GM18498 (cell line): Measurements from ENCODE around the gene C2CD4C.
"Not testable (repeated sequence)": the region's sequence is repeated elsewhere in the genome, so short reads cannot be mapped to it uniquely, and the experiment has no call there.

Experiments used
- ATAC-seq: cut with Tn5 transposase; IDR thresholded peaks from one replicate; pipeline ENCODE4 v1.9.1; 2021; ENCODE audit warnings: mild to moderate bottlenecking, moderate library complexity; ENCODE audit not compliant: unreplicated experiment

The C2CD4C gene

DNA sequence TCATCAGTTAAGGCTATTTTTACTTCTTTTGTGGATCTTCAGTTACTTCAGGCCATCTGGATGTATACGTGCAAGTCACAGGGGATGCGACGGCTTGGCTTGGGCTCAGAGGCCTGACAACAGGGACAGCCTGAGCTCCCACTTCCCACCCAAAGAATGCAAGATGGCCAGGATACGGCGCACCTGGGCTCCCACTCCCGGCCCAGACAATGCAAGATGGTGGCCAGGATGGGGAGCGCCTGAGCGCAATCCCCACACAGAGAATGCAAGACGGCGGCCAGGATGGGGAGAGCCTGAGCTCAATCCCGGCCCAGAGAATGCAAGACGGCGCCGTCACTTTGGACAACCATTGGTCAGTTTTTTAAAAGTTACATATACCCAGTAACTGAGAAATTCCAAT, 39.1 kb downstream of the C2CD4C start:
- ATAC-seq, result no peak

DNA sequence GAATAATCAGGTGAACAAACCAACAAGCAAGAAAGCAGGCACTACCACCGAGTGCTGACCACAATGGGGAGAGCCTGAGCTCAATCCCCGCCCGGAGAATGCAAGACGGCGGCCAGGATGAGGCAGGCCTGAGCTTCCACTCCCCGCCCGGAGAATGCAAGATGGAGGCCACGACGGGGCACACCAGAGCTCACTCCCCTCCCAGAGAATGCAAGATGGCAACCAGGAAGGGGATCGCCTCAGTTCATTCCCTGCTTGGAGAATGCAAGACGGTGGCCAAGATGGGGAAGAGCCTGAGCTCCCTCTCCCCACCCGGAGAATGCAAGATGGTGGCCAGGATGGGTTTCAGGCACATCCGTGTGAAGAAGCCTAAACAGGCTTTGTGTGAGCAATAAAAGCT, 39.7 kb downstream of the C2CD4C start:
- ATAC-seq, result no peak

DNA sequence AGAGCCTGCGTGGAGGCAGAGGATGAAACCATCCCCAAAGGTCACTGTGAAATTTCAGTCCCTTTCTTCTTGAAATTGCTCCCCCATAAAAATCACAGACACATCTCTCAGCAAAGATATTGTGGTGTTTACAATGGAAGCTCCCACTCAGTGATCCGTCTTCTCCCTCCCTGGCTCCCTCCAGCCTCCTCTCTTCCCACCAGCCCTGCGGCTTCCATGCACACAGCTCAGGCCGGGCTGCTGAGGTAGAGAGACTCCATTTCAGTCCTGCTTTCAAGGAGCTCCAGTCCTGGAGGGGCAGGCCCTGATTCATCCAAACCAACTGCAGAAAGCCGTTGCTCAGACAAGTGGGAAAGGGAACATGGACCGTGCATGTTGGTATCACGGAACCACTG, 40.3 kb downstream of the C2CD4C start:
- no peak for ATAC-seq

DNA sequence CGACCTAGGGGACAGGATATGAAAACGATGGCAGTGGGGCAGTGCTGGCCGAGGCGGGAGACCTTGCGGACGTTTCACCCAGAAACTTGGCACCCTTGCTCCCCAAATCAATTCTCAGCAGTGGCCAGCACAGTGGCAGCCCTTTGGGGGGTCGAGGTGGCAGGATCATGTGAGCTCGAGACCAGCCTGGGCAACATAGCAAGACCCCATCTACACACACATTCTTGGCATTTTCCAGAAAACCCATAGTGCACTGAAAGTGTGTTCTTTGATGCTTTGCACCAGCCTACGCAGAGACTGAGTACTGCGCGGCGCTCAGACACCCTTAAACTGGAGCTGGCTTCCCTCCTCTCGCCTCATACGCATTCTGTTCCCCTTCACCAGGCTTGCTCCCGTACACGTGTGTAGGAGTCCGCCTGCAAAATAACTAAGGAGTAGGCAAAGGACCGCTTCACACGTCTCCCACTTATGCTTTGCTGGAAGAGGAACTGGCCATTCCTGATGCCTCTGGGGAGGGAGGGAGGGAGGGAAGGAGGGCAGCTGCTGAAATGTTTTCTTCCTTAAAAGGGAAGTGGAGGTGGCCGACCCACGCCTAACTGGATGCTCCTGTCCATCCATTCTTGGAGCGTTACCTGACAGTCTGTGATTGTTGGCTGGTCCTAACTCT, 40.9 kb downstream of the C2CD4C start:
- ATAC-seq, result no peak

DNA sequence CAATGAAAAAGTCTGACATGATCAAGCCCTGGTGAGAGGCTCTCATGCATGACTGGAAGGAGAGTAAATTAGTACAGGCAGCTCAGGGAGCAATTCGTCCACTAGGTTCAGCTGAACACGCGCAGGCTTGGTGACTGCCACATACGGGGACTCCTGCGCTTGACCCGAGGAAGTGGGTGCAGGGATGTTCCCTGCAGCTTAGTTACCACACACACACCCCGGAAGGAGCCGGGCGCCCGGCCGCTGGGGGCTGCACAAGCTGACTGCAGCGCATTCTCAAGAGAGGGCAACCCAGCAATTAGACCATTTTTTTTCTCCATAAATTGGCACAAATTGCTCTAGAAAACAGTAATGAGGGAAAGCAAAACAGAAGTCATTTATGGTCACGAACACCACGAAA, 41.4 kb downstream of the C2CD4C start:
- ATAC-seq, result no peak

DNA sequence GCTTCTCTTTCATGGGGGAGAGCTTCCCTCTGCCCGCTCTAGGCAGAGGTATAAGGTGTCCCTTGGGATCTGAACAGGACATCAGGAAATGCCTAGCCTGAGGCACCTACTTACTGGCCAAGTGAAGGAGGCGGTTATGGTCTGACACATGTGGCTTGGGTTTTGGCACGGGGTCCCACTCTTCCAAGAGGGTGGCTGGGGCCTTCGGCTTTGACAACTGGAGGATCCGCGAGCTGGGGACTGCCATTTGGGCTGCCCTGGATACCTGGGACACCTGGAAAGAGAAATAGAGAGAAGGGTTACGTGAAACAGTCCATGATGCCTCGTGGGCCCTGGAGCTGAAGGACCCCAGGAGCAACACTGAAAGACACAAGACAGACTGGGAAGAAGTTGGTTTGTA, 42.0 kb downstream of the C2CD4C start:
- ATAC-seq, result no peak

DNA sequence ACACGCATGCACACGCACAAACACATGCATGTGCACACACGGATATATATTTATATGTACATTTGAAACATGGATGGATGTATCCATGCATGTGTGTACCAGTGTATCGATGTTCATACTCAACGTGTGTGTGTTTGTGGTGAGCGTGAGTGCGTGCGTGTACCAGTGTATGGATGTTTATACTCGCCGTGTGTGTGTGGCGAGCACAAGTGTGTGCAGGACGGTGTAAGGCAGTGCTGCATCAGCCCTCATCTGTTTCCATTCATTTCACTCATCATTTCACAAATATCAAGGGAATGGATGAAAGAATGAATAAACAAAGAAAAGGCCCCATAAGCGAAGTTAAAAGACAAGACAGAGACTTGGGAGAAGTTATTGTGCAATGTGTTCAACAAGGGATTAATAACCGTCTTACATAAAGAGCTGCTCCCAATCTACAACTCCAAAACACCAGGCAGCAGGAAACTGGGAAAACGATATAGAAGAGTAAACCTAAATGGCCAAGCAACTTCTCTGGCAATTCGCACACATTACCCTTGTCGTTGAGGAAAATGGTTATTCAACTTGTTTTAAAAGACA, 42.7 kb downstream of the C2CD4C start:
- ATAC-seq, result no peak

DNA sequence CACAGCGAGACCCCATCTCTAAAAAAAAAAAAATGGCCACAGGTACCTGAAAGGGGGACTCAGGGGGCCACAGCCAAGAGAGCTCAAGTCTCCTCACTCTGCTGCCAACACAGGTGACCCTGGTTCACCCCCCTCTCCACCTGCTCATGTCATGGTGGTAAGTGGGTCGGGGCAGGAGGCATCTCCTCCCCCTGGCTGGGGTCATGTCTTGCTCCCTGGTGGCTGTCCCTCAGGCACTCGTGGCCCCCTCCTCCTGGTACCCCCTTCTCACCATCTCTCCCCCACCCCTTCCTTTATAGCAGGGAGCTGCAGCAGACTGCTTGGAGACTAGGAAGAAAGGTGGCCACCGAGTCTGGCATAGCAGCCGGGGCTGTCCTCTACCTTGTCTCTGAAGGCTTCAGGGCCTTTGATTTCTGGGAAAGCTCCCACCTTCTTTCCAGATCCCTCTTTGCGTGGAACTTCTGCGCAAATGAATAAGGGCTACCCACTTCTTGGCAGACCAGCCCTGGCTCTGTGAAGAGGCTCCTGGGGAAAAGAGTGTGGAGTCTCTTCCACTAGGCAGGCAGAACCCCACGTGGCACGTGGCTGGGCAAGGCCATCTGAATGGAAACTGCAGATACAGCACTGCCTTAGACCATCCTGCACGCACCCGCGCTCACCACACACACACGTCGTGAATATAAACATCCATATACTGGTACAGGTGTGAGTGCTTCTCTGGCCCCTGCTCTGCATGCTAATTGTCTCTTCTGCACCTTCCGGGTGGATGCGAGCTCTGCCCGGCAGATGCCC, 44.3 kb downstream of the C2CD4C start:
- ATAC-seq, result no peak

DNA sequence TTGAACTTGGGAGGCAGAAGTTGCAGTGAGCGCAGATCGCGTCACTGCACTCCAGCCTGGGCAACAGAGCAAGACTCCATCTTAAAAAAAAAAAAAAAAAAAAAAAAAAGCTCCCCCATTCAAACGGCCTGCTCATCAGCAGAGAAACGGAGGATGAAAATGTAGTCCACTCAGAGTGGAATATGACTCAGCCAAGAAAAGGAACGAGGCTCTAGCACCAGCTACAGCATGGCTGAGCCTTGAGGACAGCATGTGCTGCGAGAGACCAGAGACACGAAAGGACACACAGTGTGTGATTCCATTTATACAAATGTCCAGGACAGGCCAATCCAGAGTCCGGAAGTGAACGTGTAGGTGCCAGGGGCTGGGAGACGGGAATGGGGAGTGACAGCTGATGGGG, 46.3 kb downstream of the C2CD4C start:
- ATAC-seq, result no peak

DNA sequence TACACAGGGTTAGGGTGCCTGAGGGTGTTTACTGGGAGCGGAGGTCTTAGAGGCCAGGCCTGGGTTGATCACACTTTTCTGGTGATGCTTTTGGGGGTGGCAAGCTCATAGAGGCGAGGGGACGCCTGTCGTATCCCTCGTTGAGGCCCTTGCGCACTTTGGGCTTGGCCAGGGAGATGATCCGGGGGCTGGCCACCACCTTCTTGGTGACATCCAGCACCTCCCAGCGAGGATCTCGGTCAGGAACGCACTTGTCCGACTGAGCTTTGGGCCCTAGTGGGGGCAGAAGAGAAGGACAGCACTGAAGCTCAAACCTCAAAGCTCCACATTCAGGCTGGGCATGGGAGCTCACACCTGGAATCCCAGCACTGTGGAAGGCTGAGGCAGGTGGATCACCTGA, 46.8 kb downstream of the C2CD4C start:
- no peak for ATAC-seq

DNA sequence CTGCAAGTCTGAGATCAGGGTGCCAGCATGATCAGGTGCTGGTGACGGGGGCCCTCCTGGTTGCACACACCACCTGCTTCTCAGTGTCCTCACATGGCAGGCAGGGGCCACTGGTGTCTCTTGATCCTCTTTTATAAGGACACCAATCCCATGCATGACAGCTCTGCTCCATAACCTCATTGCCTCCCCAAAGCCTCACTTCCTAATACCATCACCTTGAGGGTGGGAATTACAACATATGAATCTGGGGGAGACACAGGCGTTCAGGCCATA, 49.4 kb downstream of the C2CD4C start:
- no peak for ATAC-seq

DNA sequence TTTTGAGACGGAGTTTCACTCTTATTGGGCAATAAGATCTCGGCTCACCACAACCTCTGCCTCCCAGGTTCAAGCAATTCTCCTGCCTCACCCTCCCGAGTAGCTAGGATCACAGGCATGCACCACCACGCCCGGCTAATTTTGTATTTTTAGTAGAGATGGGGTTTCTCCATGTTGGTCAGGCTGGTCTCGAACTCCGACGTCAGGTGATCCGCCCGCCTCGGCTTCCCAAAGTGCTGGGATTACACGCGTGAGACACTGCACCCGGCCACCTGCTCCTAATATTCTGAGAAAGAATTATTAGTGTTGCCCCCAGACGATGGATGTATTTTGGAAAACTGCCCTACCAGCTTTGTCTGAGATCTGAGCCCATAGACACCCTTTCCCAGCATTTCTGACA, 53.4 kb downstream of the C2CD4C start:
- not testable (repeated sequence) for ATAC-seq
